Adrenal gland (tissue), 5 donors: ENCODE results near the gene SNX5.

ENCODE experiments used
- POLR2A ChIP-seq, 2 donors: fragments of 450-650 bp; IDR thresholded peaks; one replicate each; pipeline ENCODE4 v1.6.1; 2017; ENCODE audit warnings: antibody characterized with exemption in 2 of 2, mild to moderate bottlenecking in 2 of 2, moderate library complexity in 1 of 2
- TF ChIP-seq, protein P1 (sequence below), 6 experiments: fragments of 450-650 bp in 4 of 6; fragments of 200-600 bp in 2 of 6; sonication (generic) in 1 of 6; IDR thresholded peaks; 1 replicate in 5 of 6; 2 replicates in 1 of 6; pipeline versions ENCODE4 v1.5.1 to v1.8.0; 2016 to 2021; ENCODE audit warnings: antibody characterized with exemption in 6 of 6, mild to moderate bottlenecking in 2 of 6, moderate library complexity in 1 of 6
- donor health status: DM: no; HTN: no; CAD: no.

DNA sequence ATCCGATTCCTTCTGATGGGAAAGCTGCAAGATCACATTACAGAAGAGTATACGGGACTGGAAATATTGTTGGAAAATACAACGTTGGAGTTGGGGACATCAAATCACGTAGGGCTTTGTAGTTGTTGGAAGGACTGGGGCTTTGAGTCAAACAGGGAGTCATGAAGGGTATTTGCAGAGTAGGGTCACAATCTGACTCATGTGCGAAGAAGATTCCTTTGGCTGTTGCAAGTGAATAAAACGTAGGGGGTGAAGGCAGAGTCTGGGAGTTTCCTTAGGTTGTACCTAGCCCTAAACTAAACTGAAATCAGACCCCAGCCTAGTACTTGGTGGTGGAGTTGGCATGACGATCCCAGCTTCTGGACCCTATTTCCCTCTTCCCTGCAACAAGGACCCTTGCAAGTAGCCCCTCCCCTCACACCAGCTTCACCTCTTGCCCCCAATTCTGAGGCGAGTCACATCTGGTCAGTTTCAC, 32.3 kb downstream of the SNX5 start:
- TF ChIP-seq POLR2A (IDR thresholded peaks at IDR 0.05) = no peak
- TF ChIP-seq, protein P1, sequence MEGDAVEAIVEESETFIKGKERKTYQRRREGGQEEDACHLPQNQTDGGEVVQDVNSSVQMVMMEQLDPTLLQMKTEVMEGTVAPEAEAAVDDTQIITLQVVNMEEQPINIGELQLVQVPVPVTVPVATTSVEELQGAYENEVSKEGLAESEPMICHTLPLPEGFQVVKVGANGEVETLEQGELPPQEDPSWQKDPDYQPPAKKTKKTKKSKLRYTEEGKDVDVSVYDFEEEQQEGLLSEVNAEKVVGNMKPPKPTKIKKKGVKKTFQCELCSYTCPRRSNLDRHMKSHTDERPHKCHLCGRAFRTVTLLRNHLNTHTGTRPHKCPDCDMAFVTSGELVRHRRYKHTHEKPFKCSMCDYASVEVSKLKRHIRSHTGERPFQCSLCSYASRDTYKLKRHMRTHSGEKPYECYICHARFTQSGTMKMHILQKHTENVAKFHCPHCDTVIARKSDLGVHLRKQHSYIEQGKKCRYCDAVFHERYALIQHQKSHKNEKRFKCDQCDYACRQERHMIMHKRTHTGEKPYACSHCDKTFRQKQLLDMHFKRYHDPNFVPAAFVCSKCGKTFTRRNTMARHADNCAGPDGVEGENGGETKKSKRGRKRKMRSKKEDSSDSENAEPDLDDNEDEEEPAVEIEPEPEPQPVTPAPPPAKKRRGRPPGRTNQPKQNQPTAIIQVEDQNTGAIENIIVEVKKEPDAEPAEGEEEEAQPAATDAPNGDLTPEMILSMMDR (IDR thresholded peaks at IDR 0.05) = no peak
